ENCODE data around the gene PTCH2.
A peak's percentile ranks its signal among the peaks of the same experiment; 100 is the strongest.

PTCH2 gene

GRCh38 chr1:44808938-44809917 is 33.8 kb downstream of the PTCH2 start:
- no peaks in the 10 kb centered on the region for H4K20me1 ChIP-seq (ENCODE audit: control insufficient read depth, insufficient read depth, low read depth, low read length)
- peak overlapping the region; percentile 55 for H3K4me3 ChIP-seq (ENCODE audit: low read length)
- H3K27me3 ChIP-seq (ENCODE audit: control insufficient read depth, low read length), result no peaks in the 10 kb centered on the region
- peaks cover 16% of the 10 kb centered on the region; the same call in 1 of the 2 replicates for H3F3A ChIP-seq (ENCODE audit: control insufficient read depth, insufficient read depth)
- H3K9me2 ChIP-seq (replicated peaks; ENCODE audit: control insufficient read depth, low read length), result no peaks in the 10 kb centered on the region
- peaks cover 38% of the 10 kb centered on the region for H3K36me3 ChIP-seq (ENCODE audit: control insufficient read depth, low read length)
- H3K79me2 ChIP-seq (ENCODE audit: control insufficient read depth, low read length), result peaks cover 9% of the 10 kb centered on the region; the same call in 1 of the 2 replicates
- peaks cover 56% of the 10 kb centered on the region for H3K4me1 ChIP-seq (ENCODE audit: control insufficient read depth, low read length)
- H3K9me3 ChIP-seq (ENCODE audit: control insufficient read depth, insufficient read depth, low read length), result no peaks in the 10 kb centered on the region
- peak overlapping the region; percentile 93 for H3K27ac ChIP-seq (ENCODE audit: low read depth, low read length)
- TF ChIP-seq CTCF (IDR thresholded peaks at IDR 0.05; ENCODE audit: low read depth, low read length, poor library complexity, severe bottlenecking) (no peak), EZH2phosphoT487 (IDR thresholded peaks at IDR 0.05; ENCODE audit: borderline replicate concordance, low read length) (no peak)
- peak overlapping the region; percentile 91 for H3K4me2 ChIP-seq (ENCODE audit: low read length)

GRCh38 chr1:44808063-44808937 is 34.8 kb downstream of the PTCH2 start, which contains the start of gene BTBD19:
BTBD19 (plus strand) TSS chr1:44808523; CDS start chr1:44808821, 298 bp downstream.
- Histone ChIP-seq H3K4me3 (ENCODE audit: low read length) (peak within 1 kb of the TSS; percentile 64), H3K4me1 (ENCODE audit: control insufficient read depth, low read length) (peaks cover 47% of the 10 kb centered on the region)

More at GRCh38 chr1:44808063-44808937, 34.8 kb downstream of the PTCH2 start, which contains the start of gene BTBD19:
- Histone ChIP-seq H3K9me2 (replicated peaks; ENCODE audit: control insufficient read depth, low read length) (no peaks in the 10 kb centered on the region), H3K36me3 (ENCODE audit: control insufficient read depth, low read length) (peaks cover 47% of the 10 kb centered on the region), H3K27ac (ENCODE audit: low read depth, low read length) (peak within 1 kb of the TSS; percentile 93), H3K27me3 (ENCODE audit: control insufficient read depth, low read length) (no peaks in the 10 kb centered on the region), H3K9me3 (ENCODE audit: control insufficient read depth, insufficient read depth, low read length) (no peaks in the 10 kb centered on the region), H3F3A (ENCODE audit: control insufficient read depth, insufficient read depth) (peaks cover 16% of the 10 kb centered on the region; the same call in 1 of the 2 replicates), H3K4me2 (ENCODE audit: low read length) (peak within 1 kb of the TSS; percentile 91), H3K79me2 (ENCODE audit: control insufficient read depth, low read length) (peaks cover 9% of the 10 kb centered on the region; the same call in 1 of the 2 replicates), H4K20me1 (ENCODE audit: control insufficient read depth, insufficient read depth, low read depth, low read length) (no peaks in the 10 kb centered on the region)
- TF ChIP-seq CTCF (IDR thresholded peaks at IDR 0.05; ENCODE audit: low read depth, low read length, poor library complexity, severe bottlenecking) (no peak), EZH2phosphoT487 (IDR thresholded peaks at IDR 0.05; ENCODE audit: borderline replicate concordance, low read length) (no peak)

Measured in DOHH2 (cell line).